Liver (tissue), 3 donors: ENCODE results near the gene MGAT4C.

Experiments
- EGR1 ChIP-seq, 2 donors: IDR thresholded peaks; 2 replicates each; pipeline ENCODE4 v1.6.1; 2016 to 2018; ENCODE audit warnings: antibody characterized with exemption in 2 of 2, low read depth in 2 of 2
- FOXA2 ChIP-seq: IDR thresholded peaks from 2 replicates; pipeline ENCODE4 v1.6.1; 2016; ENCODE audit warnings: antibody characterized with exemption
- GABPA ChIP-seq, 2 donors: IDR thresholded peaks in 1 of 2; conservative IDR thresholded peaks in 1 of 2; 2 replicates each; pipeline ENCODE4 v1.6.1; 2016; ENCODE audit warnings: antibody characterized with exemption in 2 of 2, mild to moderate bottlenecking in 1 of 2, moderate library complexity in 1 of 2
- JUND ChIP-seq, 2 donors: IDR thresholded peaks; 2 replicates each; pipeline ENCODE4 v1.6.1; 2016; ENCODE audit warnings: antibody characterized with exemption in 2 of 2
- RAD21 ChIP-seq, 2 donors: IDR thresholded peaks; 2 replicates each; pipeline ENCODE4 v1.6.1; 2016; ENCODE audit warnings: antibody characterized with exemption in 2 of 2, mild to moderate bottlenecking in 2 of 2
- RXRA ChIP-seq, 2 donors: IDR thresholded peaks; 2 replicates each; pipeline ENCODE4 v1.6.1; 2017 to 2018; ENCODE audit warnings: antibody characterized with exemption in 2 of 2, mild to moderate bottlenecking in 1 of 2
- TAF1 ChIP-seq: conservative IDR thresholded peaks from 2 replicates; pipeline ENCODE4 v1.6.1; 2016; ENCODE audit warnings: antibody characterized with exemption, mild to moderate bottlenecking
- YY1 ChIP-seq: IDR thresholded peaks from 2 replicates; pipeline ENCODE4 v1.6.1; 2016; ENCODE audit warnings: antibody characterized with exemption, mild to moderate bottlenecking
- TF ChIP-seq, protein P1 (sequence below): fragments of 150-350 bp; IDR thresholded peaks from 2 replicates; pipeline ENCODE4 v1.5.1; 2017; ENCODE audit warnings: improper control_type of control experiment, low read depth, low read length; ENCODE audit not compliant: missing input control
- TF ChIP-seq, protein P2 (sequence below): IDR thresholded peaks from 2 replicates; pipeline ENCODE4 v1.6.1; 2016; ENCODE audit warnings: antibody characterized with exemption
- TF ChIP-seq, protein P3 (sequence below): IDR thresholded peaks from 2 replicates; pipeline ENCODE4 v1.6.1; 2016; ENCODE audit warnings: antibody characterized with exemption, mild to moderate bottlenecking
- TF ChIP-seq, protein P4 (sequence below): IDR thresholded peaks from 2 replicates; pipeline ENCODE4 v1.6.1; 2016; ENCODE audit warnings: antibody characterized with exemption
- donor health status: healthy.
- donor health status: healthy.

DNA sequence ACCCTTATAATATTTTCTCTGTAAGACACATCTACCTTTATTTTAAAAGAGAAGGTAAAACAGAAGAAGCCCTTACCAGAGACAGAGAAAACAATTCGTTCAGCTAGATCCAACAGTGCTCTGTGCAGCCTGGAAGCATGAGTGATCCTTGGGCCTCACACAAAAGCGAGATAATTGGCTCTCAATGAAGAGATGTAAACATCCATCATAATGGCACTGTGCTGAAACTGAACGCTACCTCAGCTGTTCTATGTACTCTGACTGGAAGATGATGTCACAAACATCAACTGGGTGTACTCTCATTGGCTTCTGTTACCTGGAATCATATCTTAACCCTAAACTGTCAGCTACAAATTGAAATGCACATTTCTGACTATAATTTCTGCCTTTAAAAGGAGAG, at the start of gene MGAT4C:
- TF ChIP-seq, protein P1, sequence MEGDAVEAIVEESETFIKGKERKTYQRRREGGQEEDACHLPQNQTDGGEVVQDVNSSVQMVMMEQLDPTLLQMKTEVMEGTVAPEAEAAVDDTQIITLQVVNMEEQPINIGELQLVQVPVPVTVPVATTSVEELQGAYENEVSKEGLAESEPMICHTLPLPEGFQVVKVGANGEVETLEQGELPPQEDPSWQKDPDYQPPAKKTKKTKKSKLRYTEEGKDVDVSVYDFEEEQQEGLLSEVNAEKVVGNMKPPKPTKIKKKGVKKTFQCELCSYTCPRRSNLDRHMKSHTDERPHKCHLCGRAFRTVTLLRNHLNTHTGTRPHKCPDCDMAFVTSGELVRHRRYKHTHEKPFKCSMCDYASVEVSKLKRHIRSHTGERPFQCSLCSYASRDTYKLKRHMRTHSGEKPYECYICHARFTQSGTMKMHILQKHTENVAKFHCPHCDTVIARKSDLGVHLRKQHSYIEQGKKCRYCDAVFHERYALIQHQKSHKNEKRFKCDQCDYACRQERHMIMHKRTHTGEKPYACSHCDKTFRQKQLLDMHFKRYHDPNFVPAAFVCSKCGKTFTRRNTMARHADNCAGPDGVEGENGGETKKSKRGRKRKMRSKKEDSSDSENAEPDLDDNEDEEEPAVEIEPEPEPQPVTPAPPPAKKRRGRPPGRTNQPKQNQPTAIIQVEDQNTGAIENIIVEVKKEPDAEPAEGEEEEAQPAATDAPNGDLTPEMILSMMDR, result no peak
- TF ChIP-seq, protein P2, sequence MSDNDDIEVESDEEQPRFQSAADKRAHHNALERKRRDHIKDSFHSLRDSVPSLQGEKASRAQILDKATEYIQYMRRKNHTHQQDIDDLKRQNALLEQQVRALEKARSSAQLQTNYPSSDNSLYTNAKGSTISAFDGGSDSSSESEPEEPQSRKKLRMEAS, result no peak
- no peak for TF ChIP-seq RXRA (IDR thresholded peaks at IDR 0.05)
- TF ChIP-seq TAF1, result no peak
- TF ChIP-seq YY1, result no peak
- no peak for TF ChIP-seq EGR1 (IDR thresholded peaks at IDR 0.05; ENCODE audit: low read depth in 2 of 2)
- TF ChIP-seq, protein P3, sequence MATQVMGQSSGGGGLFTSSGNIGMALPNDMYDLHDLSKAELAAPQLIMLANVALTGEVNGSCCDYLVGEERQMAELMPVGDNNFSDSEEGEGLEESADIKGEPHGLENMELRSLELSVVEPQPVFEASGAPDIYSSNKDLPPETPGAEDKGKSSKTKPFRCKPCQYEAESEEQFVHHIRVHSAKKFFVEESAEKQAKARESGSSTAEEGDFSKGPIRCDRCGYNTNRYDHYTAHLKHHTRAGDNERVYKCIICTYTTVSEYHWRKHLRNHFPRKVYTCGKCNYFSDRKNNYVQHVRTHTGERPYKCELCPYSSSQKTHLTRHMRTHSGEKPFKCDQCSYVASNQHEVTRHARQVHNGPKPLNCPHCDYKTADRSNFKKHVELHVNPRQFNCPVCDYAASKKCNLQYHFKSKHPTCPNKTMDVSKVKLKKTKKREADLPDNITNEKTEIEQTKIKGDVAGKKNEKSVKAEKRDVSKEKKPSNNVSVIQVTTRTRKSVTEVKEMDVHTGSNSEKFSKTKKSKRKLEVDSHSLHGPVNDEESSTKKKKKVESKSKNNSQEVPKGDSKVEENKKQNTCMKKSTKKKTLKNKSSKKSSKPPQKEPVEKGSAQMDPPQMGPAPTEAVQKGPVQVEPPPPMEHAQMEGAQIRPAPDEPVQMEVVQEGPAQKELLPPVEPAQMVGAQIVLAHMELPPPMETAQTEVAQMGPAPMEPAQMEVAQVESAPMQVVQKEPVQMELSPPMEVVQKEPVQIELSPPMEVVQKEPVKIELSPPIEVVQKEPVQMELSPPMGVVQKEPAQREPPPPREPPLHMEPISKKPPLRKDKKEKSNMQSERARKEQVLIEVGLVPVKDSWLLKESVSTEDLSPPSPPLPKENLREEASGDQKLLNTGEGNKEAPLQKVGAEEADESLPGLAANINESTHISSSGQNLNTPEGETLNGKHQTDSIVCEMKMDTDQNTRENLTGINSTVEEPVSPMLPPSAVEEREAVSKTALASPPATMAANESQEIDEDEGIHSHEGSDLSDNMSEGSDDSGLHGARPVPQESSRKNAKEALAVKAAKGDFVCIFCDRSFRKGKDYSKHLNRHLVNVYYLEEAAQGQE, result no peak
- TF ChIP-seq RAD21 (IDR thresholded peaks at IDR 0.05), result no peak
- TF ChIP-seq, protein P4, sequence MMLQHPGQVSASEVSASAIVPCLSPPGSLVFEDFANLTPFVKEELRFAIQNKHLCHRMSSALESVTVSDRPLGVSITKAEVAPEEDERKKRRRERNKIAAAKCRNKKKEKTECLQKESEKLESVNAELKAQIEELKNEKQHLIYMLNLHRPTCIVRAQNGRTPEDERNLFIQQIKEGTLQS, result no peak
- TF ChIP-seq JUND (IDR thresholded peaks at IDR 0.05), result no peak
- no peak for TF ChIP-seq GABPA (IDR thresholded peaks at IDR 0.05 in 1 of 2, conservative IDR thresholded peaks at IDR 0.05 in 1 of 2)
- TF ChIP-seq FOXA2, result no peak
